Measurements from ENCODE around the gene POLQ.
"Not testable (repeated sequence)": the region's sequence is repeated elsewhere in the genome, so short reads cannot be mapped to it uniquely, and the experiment has no call there.

The POLQ gene

GRCh38 chr3:121545574-121546455, at the start of gene POLQ:
Gene POLQ, minus strand, starts transcription at chr3:121545988. Its CDS starts 111 bp downstream, at chr3:121545877.
- DNase-seq, result peak; percentile 97

GRCh38 chr3:121594850-121595249, 49.1 kb upstream of the POLQ start:
- DNase-seq, result no peak

- DNase-seq, result not testable (repeated sequence)
Observed at GRCh38 chr3:121593806-121594205, 48.0 kb upstream of the POLQ start.

- DNase-seq, result no peak
Observed at GRCh38 chr3:121592856-121593702, 47.3 kb upstream of the POLQ start, which contains the start of gene FBXO40. Gene FBXO40, plus strand, starts transcription at chr3:121593379. Its CDS starts 27,197 bp downstream, at chr3:121620576.

GRCh38 chr3:121584418-121584817, 38.6 kb upstream of the POLQ start:
- DNase-seq, result no peak

GRCh38 chr3:121581691-121582090, 35.9 kb upstream of the POLQ start:
- DNase-seq, result no peak

GRCh38 chr3:121574449-121574848, 28.7 kb upstream of the POLQ start:
- DNase-seq, result peak; percentile 70

GRCh38 chr3:121567649-121568048, 21.9 kb upstream of the POLQ start, which contains the start of gene ARGFX:
Gene ARGFX, plus strand, starts transcription at chr3:121567949. Its CDS starts 2,765 bp downstream, at chr3:121570714.
- no peak for DNase-seq

GRCh38 chr3:121566773-121567172, 21.0 kb upstream of the POLQ start:
- DNase-seq, result no peak

- no peak for DNase-seq
Observed at GRCh38 chr3:121562148-121562547, 16.4 kb upstream of the POLQ start.

GRCh38 chr3:121557426-121557934, 11.7 kb upstream of the POLQ start:
- no peak for DNase-seq

- DNase-seq, result no peak
Observed at GRCh38 chr3:121552797-121553196, 7.0 kb upstream of the POLQ start.

GRCh38 chr3:121552379-121552778, 6.6 kb upstream of the POLQ start:
- DNase-seq, result no peak

- DNase-seq, result peak; percentile 50
Observed at GRCh38 chr3:121545049-121545573, 677 bp downstream of the POLQ start.

- no peak for DNase-seq
Observed at GRCh38 chr3:121542924-121543323, 2.9 kb downstream of the POLQ start.

GRCh38 chr3:121531269-121531668, 14.5 kb downstream of the POLQ start:
- no peak for DNase-seq

- DNase-seq, result peak; percentile 14
Observed at GRCh38 chr3:121529308-121529707, 16.5 kb downstream of the POLQ start.

GRCh38 chr3:121520510-121520909, 25.3 kb downstream of the POLQ start:
- no peak for DNase-seq

- DNase-seq, result no peak
Observed at GRCh38 chr3:121517953-121518655, 27.7 kb downstream of the POLQ start.

- DNase-seq, result no peak
Observed at GRCh38 chr3:121515862-121516261, 29.9 kb downstream of the POLQ start.

- peak; percentile 87 for DNase-seq
Observed at GRCh38 chr3:121515313-121515712, 30.5 kb downstream of the POLQ start.

GRCh38 chr3:121514496-121514895, 31.3 kb downstream of the POLQ start:
- no peak for DNase-seq
